Motor neuron (in vitro differentiated cells): ENCODE data around the gene RWDD1. TPM values are rescaled to one million over a fixed set of nuclear protein-coding genes. Genes with fewer than 3 reads are reported as not detected.

Source experiments
- ATAC-seq, 8 experiments: fragments of 200-7000 bp; cut with Tn5 transposase; replicated peaks in 6 of 8; 2 replicates each; pipeline ENCODE4 v1.8.0; 2021; ENCODE audit warnings: mild to moderate bottlenecking in 8 of 8, moderate library complexity in 8 of 8
- H3K27ac ChIP-seq, 2 donors: fragments of 250-450 bp; sonication (Bioruptor Pico); 2 replicates each; pipeline ENCODE4 v1.9.0; 2021; ENCODE audit warnings: antibody characterized with exemption in 2 of 2, mild to moderate bottlenecking in 2 of 2, moderate library complexity in 1 of 2
- H3K4me1 ChIP-seq, 2 donors: fragments of 250-450 bp; sonication (Bioruptor Pico); replicated peaks in 1 of 2; 2 replicates each; pipeline ENCODE4 v1.6.1; 2021; ENCODE audit warnings: antibody characterized with exemption in 2 of 2, mild to moderate bottlenecking in 2 of 2, moderate library complexity in 1 of 2
- H3K4me3 ChIP-seq, 5 donors: fragments of 250-450 bp; sonication (Bioruptor Pico); 2 replicates each; pipeline ENCODE4 v1.9.0; 2021; ENCODE audit warnings: antibody characterized with exemption in 5 of 5, mild to moderate bottlenecking in 5 of 5, moderate library complexity in 4 of 5
- WGBS, 10 experiments: fragments of 450-650 bp; shearing (Covaris generic); methylation state at CpG; one replicate each; pipeline ENCODE4 v1.0.0; 2022; 5-methylcytosine and 5-hydroxymethylcytosine counted together
- in situ Hi-C, 9 experiments: fragments of 400-800 bp; cut with MboI; loops; one replicate each; pipeline ENCODE4 v1.15.0; 2021; ENCODE audit warnings: low sequenced_read_pairs in 9 of 9, low pct_unique_long_range_greater_than_20kb in 2 of 9; ENCODE audit not compliant: unreplicated experiment in 9 of 9
- total RNA-seq, 8 experiments: library from RNA; unstranded; fragments of 300-600 nt; gene quantifications; 2 replicates each; pipeline versions ENCODE4 v1.2.3 to v1.2.4, GENCODE V29; 2022

The RWDD1 gene
- total RNA-seq, 8 experiments from 2014 or later = 39.5 to 53.6 (median 45.1) TPM

DNA sequence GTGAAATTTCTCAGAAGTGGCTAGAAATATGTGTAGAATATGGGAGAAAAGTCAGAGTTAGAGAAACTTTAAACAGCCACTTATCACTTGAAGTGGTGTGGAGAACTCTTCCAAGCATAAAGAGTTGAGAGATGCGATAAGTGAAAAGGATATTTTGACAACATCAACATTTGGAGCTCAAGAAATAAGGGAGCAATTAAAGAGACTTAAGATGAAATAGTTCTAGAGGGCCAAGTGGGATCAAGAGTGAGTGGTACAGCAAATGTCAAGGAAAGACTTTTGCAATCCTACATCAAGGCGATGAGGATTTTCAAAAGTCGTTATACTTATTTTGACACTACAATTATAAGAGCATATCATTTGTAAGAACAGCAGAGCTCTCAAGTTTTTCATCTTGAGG lies 54.6 kb downstream of the RWDD1 start:
- ATAC-seq = no peak
- no peaks in the 10 kb centered on the region for H3K4me1 ChIP-seq
- no peak overlapping the region for H3K4me3 ChIP-seq
- in situ Hi-C loops = no loop called here
- 91 to 100% (median 99%) methylated on average over 1 to 3 of the region's 3 CpGs for WGBS, 10 experiments
- no peak overlapping the region for H3K27ac ChIP-seq

- Histone ChIP-seq H3K4me3 (no peak overlapping the region), H3K4me1 (no peaks in the 10 kb centered on the region), H3K27ac (no peak overlapping the region)
- WGBS, 10 experiments = 64 to 100% (median 91%) methylated on average over 1 to 5 of the region's 5 CpGs
- ATAC-seq = no peak
- in situ Hi-C loops = no loop called here
Observed at GRCh38 chr6:116629563-116629981, 58.3 kb downstream of the RWDD1 start.

- H3K27ac ChIP-seq = no peak overlapping the region
- 73 to 100% (median 93%) methylated on average over 2 to 5 of the region's 5 CpGs; no CpG with 5 or more reads in 1 of the 10 experiments for WGBS, 10 experiments
- in situ Hi-C loops = no loop called here
- no peaks in the 10 kb centered on the region for H3K4me1 ChIP-seq
- ATAC-seq = no peak
- H3K4me3 ChIP-seq = no peak overlapping the region
Observed at GRCh38 chr6:116631379-116631990, 60.2 kb downstream of the RWDD1 start.

- H3K27ac ChIP-seq = no peak overlapping the region
- no peaks in the 10 kb centered on the region for H3K4me1 ChIP-seq
- in situ Hi-C loops = no loop called here
- 38 to 100% (median 93%) methylated on average over 1 to 2 of the region's 2 CpGs; no CpG with 5 or more reads in 2 of the 10 experiments for WGBS, 10 experiments
- no peak for ATAC-seq
- H3K4me3 ChIP-seq = no peak overlapping the region
Observed at GRCh38 chr6:116633685-116634084, 62.4 kb downstream of the RWDD1 start.

Other genes starting within 250 kb of the RWDD1 start
- gene DSE, start 200.6 kb upstream of the RWDD1 start, total RNA-seq = 10 to 100 TPM in 5 of 8 experiments, 1 to 10 TPM in 3; 6.3 to 39.8 (median 15.8) TPM
- 1 to 10 TPM in 5 of 8 experiments, under 1 TPM in 2, not detected in 1; 0.43 to 3.4 (median 1.4) TPM for gene CALHM6, start 110.1 kb upstream of the RWDD1 start, total RNA-seq
- gene CALHM5, start 59.9 kb upstream of the RWDD1 start, total RNA-seq = 1 to 10 TPM in 4 of 8 experiments, under 1 TPM in 4; 0.05 to 6.6 (median 0.70) TPM
- under 1 TPM in 4 of 8 experiments, not detected in 4; 0.09 to 0.36 (median 0.23) TPM for gene TRAPPC3L, start 25.8 kb upstream of the RWDD1 start, total RNA-seq
- gene CALHM4, start 17.8 kb upstream of the RWDD1 start, total RNA-seq = 1 to 10 TPM in 1 of 8 experiments, under 1 TPM in 3, not detected in 4; 0.16 to 2.3 (median 0.35) TPM
- 10 to 100 TPM in 1 of 8 experiments, 1 to 10 TPM in 4, under 1 TPM in 3; 0.59 to 30.4 (median 1.2) TPM for gene RSPH4A, start 45.0 kb downstream of the RWDD1 start, total RNA-seq
- gene ZUP1, start 97.3 kb downstream of the RWDD1 start, total RNA-seq = 10 to 100 TPM; 15.1 to 27.6 (median 20.1) TPM
- 10 to 100 TPM in 6 of 8 experiments, 1 to 10 TPM in 2; 2.8 to 37.7 (median 23.1) TPM for gene KPNA5, start 109.7 kb downstream of the RWDD1 start, total RNA-seq
- gene FAM162B, start 194.2 kb downstream of the RWDD1 start, total RNA-seq = 10 to 100 TPM in 2 of 8 experiments, under 1 TPM in 3, not detected in 3; 0.38 to 13.1 (median 0.96) TPM